Ishikawa (cell line): Measurements from ENCODE around the gene TMEM72.

Source experiments
- CEBPB ChIP-seq: IDR thresholded peaks from 2 replicates; pipeline ENCODE4 v1.6.1; 2012
- EP300 ChIP-seq: IDR thresholded peaks from 2 replicates; pipeline ENCODE4 v1.6.1; 2012; ENCODE audit warnings: borderline replicate concordance
- MAX ChIP-seq: IDR thresholded peaks from 2 replicates; pipeline ENCODE4 v1.6.1; 2012
- NFIC ChIP-seq: IDR thresholded peaks from 2 replicates; pipeline ENCODE4 v1.6.1; 2012
- RAD21 ChIP-seq: IDR thresholded peaks from 2 replicates; pipeline ENCODE4 v1.6.1; 2012; ENCODE audit warnings: low read depth
- REST ChIP-seq: IDR thresholded peaks from 2 replicates; pipeline ENCODE4 v1.6.1; 2012; ENCODE audit warnings: low read depth, mild to moderate bottlenecking
- TCF12 ChIP-seq: IDR thresholded peaks from 2 replicates; pipeline ENCODE4 v1.6.1; 2012; ENCODE audit warnings: low read depth
- TEAD4 ChIP-seq: IDR thresholded peaks from 2 replicates; pipeline ENCODE4 v1.6.1; 2012

- TF ChIP-seq REST (no peak), EP300 (no peak), NFIC (no peak), TEAD4 (no peak), TCF12 (no peak), MAX (no peak), CEBPB (no peak), RAD21 (no peak)
Observed at GRCh38 chr10:44949127-44949802, 38.1 kb downstream of the TMEM72 start.
